Left renal pelvis (tissue), 4 donors: ENCODE measurements around the gene TMEM244. TPM values are rescaled to one million over a fixed set of nuclear protein-coding genes. Genes with fewer than 3 reads are reported as not detected.
"Not testable (repeated sequence)": the region's sequence is repeated elsewhere in the genome, so short reads cannot be mapped to it uniquely, and the experiment has no call there.

Experiments used
- DNase-seq, 4 donors: peaks; one replicate each; pipeline ENCODE4 v3.0.0-alpha.2; 2013; ENCODE audit warnings: low read depth in 4 of 4, low spot score in 3 of 4
- polyA plus RNA-seq, 4 donors: library from polyadenylated mRNA; unstranded; fragments of 120-200 nt; gene quantifications; one replicate each; pipeline ENCODE4 v1.2.1, GENCODE V29; 2013; ENCODE audit not compliant: insufficient read length in 4 of 4

TMEM244 gene, protein sequence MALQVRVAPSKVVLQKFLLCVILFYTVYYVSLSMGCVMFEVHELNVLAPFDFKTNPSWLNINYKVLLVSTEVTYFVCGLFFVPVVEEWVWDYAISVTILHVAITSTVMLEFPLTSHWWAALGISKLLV
- polyA plus RNA-seq: not detected

DNA sequence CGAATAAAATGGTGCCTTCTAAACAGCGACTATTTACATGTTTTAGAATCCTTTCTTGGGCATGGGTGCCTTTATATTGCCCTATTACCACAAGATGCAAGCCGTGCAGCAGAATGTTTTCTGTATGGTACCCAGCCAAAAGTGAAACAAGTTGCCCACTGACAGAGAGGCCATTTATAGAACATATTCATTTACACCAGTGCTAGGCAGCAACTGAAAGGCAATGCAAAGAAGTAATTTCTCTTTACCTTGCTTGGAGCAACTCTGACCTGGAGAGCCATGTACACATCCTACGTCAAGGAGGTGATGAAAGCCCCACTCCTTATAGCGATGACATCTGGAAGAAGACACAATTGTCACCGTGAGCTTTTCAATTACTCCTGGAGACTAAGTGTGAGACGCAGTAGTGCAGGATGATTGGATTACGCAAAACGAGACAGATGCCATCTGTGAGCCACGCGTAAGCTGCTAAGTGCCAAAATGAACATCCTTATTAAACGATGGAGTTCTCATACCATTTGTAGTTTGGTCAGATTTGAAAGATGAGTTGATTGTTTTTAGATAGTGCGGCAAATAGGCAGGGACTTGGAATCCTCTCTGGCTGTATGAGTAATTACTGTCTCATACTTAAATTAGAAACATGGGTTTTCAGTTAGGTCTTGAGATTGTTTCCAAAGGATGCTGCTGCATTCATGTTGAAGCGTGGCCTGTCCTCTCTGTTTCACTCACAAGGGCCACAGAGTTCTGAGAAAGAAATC is at the start of gene TMEM244:
TMEM244 (minus strand) TSS at position 408 of the 758 bp plus-strand sequence; CDS start at position 281, 127 bp downstream.
- DNase-seq: no peak

- no peak for DNase-seq
These were observed 47.7 kb upstream of the TMEM244 start for GRCh38 chr6:129908858-129909257.

GRCh38 chr6:129908356-129908755 is 47.2 kb upstream of the TMEM244 start:
- no peak for DNase-seq

DNA sequence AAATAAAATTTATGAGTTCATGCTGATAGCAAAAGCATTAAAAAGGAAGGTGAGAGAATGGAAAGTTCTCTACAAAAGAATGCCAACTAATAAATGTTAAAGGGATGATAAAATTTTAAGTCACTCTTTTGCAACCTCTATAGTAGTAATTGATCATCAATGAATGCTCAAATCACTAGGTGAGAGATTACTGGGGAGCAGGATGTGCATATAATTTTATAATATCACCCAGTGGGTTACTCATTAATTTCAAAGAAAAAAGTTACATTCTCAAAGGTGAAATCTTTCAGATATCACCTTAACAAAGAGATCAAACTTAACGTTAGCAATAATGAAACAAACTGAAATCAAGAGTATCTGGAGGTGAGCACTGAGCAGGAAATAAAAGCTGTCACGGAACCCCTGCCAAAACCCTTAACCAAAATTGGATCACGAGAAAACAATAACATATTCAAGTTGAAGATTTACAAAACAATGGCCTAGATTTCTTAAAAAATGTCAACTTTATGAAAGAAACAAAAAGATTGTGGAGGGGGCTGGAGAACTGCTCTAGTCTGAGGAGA is 45.5 kb upstream of the TMEM244 start:
- no peak for DNase-seq

DNA sequence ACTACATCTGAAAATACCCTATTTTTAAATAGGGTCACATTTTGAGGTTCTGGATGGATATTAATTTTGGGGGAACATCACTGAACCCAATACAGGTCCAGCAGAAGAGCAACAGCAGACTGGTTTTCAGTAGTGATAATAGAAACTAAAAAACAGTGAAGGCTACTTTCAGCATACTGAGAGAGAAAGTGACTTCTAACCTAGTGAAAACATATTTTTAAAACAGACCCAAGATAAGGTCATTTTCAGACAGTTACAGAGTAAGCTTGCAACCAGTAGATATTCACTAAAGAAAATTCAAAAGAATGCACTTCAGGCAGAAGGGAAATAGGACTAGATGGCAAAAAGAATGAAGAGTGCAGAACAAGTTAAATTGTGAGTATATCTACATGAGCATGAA is 42.0 kb upstream of the TMEM244 start:
- DNase-seq: no peak

DNA sequence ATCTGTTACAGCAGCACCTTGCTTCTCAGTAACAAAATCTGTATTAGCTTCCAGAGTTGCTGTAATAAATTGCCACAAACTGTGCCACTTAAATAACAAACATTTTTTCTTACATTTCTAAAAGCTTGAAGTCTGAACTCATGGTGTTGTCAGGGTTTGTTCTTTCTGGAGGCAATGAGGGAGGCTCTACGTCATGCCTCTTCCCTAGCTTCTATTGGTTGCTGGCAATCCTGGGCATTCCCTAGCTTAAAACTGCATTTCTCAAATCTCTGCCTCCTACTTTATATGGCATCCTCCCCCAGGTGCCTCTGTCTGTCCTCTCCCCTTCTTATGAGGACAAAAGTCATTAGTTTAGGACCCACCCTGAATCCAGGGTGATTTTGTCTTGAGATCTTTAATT is 41.6 kb upstream of the TMEM244 start:
- DNase-seq: no peak

DNA sequence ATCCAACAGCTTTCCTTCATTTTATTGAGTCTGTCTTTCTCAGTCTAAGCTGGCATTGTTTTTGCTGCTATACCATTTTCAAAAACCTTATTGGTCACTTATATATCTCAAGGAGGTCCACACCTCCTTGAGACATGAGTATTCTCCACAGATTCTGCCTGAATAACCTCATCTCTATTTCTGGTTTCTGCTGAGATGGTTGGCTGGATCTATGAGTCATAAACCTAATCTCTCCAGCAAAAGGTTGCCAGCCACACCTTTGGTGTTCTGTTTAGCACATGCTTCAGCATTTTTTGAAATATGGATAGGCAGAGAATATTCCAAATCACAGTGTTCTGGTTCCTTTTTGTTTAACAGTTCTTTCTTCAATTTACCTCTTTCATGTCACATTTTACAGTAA is 40.8 kb upstream of the TMEM244 start:
- DNase-seq: no peak

- no peak for DNase-seq
These were observed 34.6 kb upstream of the TMEM244 start for GRCh38 chr6:129895692-129896091.

DNA sequence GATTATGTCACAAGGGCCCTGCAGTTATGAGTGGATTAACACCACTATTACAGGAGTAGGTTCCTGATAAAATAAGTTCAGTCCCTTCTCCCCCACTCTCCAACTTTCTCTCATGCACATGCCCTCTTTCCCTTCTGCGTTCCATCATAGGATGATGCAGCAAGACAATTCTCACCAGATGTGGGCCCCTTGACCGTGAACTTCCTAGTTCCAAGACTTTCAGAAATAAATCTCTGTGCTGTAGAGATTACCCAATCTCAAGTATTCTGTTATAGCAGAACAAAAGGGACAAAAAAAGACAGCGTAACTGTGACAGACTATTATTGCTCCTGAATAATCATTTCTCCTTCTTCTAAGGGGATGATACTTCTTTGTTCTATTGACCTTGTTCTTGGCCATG is 33.8 kb upstream of the TMEM244 start:
- no peak for DNase-seq

DNA sequence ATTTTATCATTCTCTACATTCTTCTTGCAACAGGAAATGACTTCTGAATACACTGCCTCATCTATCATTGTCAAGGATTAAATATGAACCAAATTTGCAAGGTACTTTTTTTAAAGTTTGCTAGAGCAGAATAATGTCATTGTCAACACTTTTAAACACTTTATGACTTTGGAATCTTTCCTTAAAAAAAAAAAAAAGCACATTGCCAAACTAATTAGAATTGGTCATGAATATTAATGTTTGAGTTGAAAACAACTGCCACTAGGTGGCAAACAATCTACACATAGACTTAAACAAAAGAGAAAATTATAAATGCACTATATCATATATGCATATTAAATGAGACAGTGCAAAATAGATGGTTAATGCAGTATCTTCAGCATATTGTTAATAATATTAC is 32.5 kb upstream of the TMEM244 start:
- DNase-seq: peak in 1 of 4 donors; percentile 10

- no peak for DNase-seq
These were observed 29.6 kb upstream of the TMEM244 start for GRCh38 chr6:129890701-129891100.

- no peak for DNase-seq
These were observed 29.0 kb upstream of the TMEM244 start for GRCh38 chr6:129890164-129890563.

- no peak for DNase-seq
These were observed 28.5 kb upstream of the TMEM244 start for GRCh38 chr6:129889580-129889979.

DNA sequence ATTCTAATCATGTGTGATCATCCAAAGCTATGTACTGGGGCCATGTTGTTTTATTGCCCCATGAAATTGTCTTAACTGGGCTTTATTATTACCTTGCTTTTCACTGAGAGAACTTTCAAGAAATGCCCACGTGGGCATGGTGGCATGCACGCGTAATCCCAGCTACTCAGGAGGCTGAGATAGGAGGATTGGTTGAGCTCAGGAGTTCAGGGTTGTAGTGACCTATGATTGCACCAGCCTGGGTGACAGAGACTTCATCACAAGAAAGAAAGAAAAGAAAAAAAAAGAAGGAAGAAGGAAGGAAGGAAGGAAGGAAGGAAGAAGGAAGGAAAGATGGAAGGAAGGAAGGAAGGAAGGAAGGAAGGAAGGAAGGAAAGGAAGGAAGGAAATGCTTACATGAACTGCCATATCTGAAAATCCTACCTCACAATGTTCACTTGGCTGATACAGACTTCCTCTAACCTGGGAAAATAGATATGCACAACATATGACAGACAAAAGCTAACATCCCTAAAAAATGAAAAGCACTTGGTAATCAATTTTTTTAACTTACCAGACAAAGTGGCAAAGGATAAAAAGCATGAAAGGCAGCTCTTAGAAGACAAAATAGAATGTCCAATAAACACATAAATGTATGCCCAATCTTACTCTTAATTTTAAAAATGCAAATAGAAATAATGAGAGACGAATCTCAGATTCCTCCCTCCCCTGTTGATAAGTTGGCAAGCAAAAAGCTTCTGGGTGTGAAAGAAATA is 25.5 kb upstream of the TMEM244 start:
- DNase-seq: no peak

DNA sequence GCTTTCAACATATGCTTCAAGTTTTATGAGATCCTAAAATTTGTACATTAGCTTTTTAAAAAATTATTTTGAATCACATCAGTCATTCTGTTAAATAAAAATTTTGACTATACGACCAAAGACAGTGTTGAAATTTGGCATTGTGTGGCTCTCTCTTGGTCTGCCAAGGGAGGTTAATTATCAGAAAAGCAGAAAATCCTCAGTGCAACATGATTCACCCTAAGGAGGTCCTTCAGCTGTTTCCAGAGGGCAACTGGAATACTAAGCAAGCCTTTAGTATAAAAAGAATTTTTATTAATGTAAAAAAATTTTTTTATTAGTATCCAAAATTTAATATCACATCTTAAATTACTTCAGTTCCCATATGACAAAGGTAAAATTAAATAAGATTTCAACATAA is 23.1 kb upstream of the TMEM244 start:
- DNase-seq: no peak

DNA sequence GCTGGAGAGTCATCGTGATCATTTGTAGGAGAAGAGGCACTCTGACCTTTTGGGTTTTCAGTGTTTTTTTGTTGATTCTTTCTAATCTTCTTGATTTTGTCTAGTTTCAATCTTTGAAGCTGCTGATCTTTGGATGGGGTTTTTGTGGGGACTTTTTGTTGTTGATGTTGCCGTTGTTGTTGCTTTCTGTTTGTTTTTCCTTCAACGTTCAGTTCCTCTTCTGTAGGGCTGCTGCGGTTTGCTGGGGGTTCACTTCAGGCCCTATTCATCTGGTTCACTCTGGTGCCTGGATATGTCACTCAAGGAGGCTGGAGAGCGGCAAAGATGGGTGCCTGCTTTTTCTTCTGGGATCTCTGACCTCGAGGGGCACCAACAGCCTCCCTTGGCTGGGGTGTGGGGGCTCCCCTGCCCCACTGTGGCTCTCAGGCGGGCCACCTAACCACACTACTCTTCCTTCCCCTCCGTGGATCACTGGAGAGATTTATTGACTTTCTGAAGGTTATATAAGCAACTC is 21.5 kb upstream of the TMEM244 start:
- DNase-seq: no peak

- DNase-seq: not testable (repeated sequence)
These were observed 16.8 kb upstream of the TMEM244 start for GRCh38 chr6:129877894-129878293.

DNA sequence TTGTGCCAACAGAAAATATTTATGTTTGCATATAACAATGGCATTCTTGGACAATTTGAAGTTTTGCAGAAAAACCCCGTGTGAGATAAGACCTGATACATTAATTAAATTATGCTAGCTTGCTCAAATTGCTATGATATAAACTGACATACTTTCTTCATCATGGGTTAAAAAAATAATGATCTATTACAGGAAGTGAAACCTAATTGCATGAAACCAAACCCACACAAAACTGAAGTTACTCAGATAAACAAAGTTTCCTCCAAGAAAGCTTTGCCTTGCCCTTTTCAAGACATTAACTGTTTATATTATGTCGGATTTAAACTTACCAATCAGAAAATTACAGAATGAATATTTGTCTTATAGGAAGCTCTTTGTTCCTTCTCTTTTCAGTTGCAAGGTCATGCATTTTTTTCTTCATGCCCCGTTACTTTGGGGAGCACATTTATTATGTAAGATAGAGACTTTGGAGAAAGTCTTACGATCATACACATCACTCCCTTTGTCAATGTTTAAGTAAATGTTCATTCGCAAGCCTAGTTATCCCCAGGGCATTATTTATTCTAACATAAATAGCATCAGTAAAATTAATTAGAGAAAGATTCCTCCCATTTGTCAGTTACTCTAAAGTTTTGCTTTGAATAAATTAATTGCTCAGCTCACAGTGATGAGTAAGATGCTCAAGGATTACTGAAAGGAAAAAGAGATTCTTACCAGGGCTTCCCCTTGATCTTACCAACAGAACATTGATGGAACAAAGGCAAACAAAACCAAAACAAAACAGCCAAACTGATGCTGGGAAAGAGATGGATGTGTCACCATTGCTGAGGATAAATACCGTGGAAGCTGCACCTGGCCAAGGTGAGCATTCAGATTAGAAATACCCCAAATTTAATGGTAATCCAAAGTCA is 14.8 kb upstream of the TMEM244 start:
- DNase-seq: no peak

- DNase-seq: no peak
These were observed 13.7 kb upstream of the TMEM244 start for GRCh38 chr6:129874837-129875236.

- DNase-seq: no peak
These were observed 11.5 kb upstream of the TMEM244 start for GRCh38 chr6:129872586-129872985.
